ENCODE data around the gene FAM114A1. TPM values are rescaled to one million over a fixed set of nuclear protein-coding genes. Genes with fewer than 3 reads are reported as not detected.

Gene FAM114A1
- total and polyA plus RNA-seq, 3 donors from 2014 or later, result 30.9 to 96.2 (median 76.5) TPM

DNA sequence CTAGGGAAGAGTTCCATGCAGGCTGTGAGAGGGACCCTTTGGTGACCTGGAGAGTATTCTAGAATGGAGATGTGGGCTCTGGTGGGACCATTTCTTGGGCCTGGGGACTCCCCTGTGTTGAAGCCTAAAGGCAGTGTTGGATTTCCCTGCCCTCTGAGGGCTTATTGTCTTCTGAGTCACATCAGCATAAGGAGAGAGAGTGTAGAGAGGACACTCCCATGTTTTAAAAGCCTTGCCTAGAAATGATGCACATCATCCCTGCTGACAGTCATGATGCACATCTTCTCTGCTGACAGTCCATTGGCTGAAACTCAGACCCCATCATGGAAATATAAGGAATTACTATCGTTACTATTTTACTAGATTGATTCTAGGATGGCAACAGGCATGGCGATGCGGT lies 51.9 kb downstream of the FAM114A1 start:
- no peaks in the 10 kb centered on the region for H3K4me1 ChIP-seq
- H3K27me3 ChIP-seq, result no peaks in the 10 kb centered on the region
- DNase-seq, result no peak
- no peaks in the 10 kb centered on the region for H3K36me3 ChIP-seq (ENCODE audit: low read depth, missing control alignments)
- TF ChIP-seq CTCF (IDR thresholded peaks at IDR 0.05) (no peak), POLR2A (IDR thresholded peaks at IDR 0.05) (no peak)
- intact Hi-C loops (cut with DNase I; ENCODE audit: low total_unique reads), result no loop called here
- H3K27ac ChIP-seq, result no peak overlapping the region
- H3K4me3 ChIP-seq, result no peak overlapping the region
- WGBS, 2 donors, result 98 to 100% methylated on average over 3 of the region's 3 CpGs
- H3K9me3 ChIP-seq, result no peaks in the 10 kb centered on the region

GRCh38 chr4:38920186-38920585 lies 52.6 kb downstream of the FAM114A1 start:
- Histone ChIP-seq H3K36me3 (ENCODE audit: low read depth, missing control alignments) (no peaks in the 10 kb centered on the region), H3K4me1 (no peaks in the 10 kb centered on the region), H3K27ac (no peak overlapping the region), H3K27me3 (no peaks in the 10 kb centered on the region), H3K4me3 (no peak overlapping the region), H3K9me3 (no peaks in the 10 kb centered on the region)
- no peak for TF ChIP-seq POLR2A (IDR thresholded peaks at IDR 0.05)
- TF ChIP-seq CTCF (IDR thresholded peaks at IDR 0.05), result no peak
- intact Hi-C loops (cut with DNase I; ENCODE audit: low total_unique reads), result no loop called here
- no peak for DNase-seq
- WGBS, 2 donors, result 86 to 95% methylated on average over 2 of the region's 2 CpGs

DNA sequence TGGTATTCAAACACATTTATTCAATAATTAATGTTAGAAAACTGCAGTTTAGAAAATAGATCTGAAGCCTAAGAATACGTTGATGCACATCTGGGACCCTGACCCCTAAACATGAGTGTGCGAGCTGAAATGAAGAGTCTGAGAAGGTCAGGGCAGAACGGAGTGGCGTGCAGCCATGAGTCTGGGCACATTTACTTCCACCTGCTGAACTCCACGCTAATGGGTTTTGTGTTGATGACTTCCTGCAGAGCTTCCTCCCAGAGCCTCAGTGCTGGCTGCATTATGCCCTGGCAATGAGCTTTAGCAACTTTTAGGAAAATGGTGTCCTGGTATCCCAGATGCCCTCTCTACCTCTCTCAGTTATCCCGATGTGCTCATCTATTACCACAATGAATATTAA lies 53.1 kb downstream of the FAM114A1 start:
- DNase-seq, result no peak
- no peaks in the 10 kb centered on the region for H3K9me3 ChIP-seq
- H3K27me3 ChIP-seq, result no peaks in the 10 kb centered on the region
- TF ChIP-seq POLR2A (IDR thresholded peaks at IDR 0.05) (no peak), CTCF (IDR thresholded peaks at IDR 0.05) (no peak)
- H3K36me3 ChIP-seq (ENCODE audit: low read depth, missing control alignments), result no peaks in the 10 kb centered on the region
- WGBS, 2 donors, result 70 to 76% methylated on average over 6 of the region's 6 CpGs
- H3K27ac ChIP-seq, result no peak overlapping the region
- intact Hi-C loops (cut with DNase I; ENCODE audit: low total_unique reads), result no loop called here
- no peaks in the 10 kb centered on the region for H3K4me1 ChIP-seq
- H3K4me3 ChIP-seq, result no peak overlapping the region

GRCh38 chr4:38921151-38921550 lies 53.5 kb downstream of the FAM114A1 start:
- WGBS, 2 donors, result 90 to 98% methylated on average over 3 of the region's 3 CpGs
- intact Hi-C loops (cut with DNase I; ENCODE audit: low total_unique reads), result no loop called here
- Histone ChIP-seq H3K4me1 (no peaks in the 10 kb centered on the region), H3K27me3 (no peaks in the 10 kb centered on the region), H3K9me3 (no peaks in the 10 kb centered on the region), H3K27ac (no peak overlapping the region), H3K4me3 (no peak overlapping the region), H3K36me3 (ENCODE audit: low read depth, missing control alignments) (no peaks in the 10 kb centered on the region)
- DNase-seq, result no peak
- TF ChIP-seq POLR2A (IDR thresholded peaks at IDR 0.05) (no peak), CTCF (IDR thresholded peaks at IDR 0.05) (no peak)

- WGBS, 2 donors, result 34 to 56% methylated on average over 2 of the region's 2 CpGs
- Histone ChIP-seq H3K4me1 (no peaks in the 10 kb centered on the region), H3K4me3 (no peak overlapping the region), H3K9me3 (no peaks in the 10 kb centered on the region), H3K27ac (no peak overlapping the region), H3K36me3 (ENCODE audit: low read depth, missing control alignments) (no peaks in the 10 kb centered on the region), H3K27me3 (no peaks in the 10 kb centered on the region)
- DNase-seq, result no peak
- TF ChIP-seq POLR2A (IDR thresholded peaks at IDR 0.05) (no peak), CTCF (IDR thresholded peaks at IDR 0.05) (no peak)
- intact Hi-C loops (cut with DNase I; ENCODE audit: low total_unique reads), result no loop called here
Observed at GRCh38 chr4:38923746-38924145, 56.1 kb downstream of the FAM114A1 start.

Data from testis (tissue), 3 donors.